Measurements from ENCODE around the gene CACNA2D1.

The CACNA2D1 gene

DNA sequence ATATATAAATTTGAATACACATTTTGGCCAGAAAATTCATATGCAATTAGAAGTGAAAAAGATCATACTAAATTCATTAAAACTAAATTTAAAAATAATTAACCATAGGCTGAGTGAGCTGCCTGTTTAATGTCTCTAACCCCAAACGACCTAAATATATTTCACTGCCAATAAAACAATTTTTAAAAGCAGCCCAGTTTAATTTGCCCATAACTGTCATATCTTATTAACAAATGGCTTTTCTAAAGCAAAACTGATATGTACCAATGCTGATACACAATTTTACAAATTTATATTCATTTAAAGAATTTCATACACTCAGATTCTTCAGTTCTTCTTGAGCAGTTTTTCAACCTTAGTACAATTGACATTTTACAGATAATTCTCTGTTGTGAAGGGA lies 99.9 kb downstream of the CACNA2D1 start:
- DNase-seq (ENCODE audit: low spot score), result no peak

DNA sequence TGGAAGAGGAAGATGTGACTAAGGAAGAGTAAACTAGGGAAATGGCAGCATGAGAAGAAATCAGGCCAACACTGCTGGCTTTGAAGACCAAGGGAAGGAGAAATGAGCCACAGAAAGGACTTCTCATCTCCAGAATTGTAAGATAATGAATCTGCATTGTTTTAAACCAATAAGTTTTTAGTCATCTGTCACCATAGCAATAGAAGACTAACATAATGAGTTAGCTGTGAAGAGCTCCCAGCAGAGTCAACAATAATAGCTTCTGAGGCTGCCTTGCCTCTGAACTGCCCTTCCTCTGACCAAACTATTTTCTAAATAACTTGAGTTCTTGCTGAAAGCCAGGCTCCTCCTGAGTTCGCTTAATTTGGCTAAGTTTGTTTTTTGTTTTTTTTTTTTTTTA lies 103.6 kb downstream of the CACNA2D1 start:
- DNase-seq (ENCODE audit: low spot score), result no peak

DNA sequence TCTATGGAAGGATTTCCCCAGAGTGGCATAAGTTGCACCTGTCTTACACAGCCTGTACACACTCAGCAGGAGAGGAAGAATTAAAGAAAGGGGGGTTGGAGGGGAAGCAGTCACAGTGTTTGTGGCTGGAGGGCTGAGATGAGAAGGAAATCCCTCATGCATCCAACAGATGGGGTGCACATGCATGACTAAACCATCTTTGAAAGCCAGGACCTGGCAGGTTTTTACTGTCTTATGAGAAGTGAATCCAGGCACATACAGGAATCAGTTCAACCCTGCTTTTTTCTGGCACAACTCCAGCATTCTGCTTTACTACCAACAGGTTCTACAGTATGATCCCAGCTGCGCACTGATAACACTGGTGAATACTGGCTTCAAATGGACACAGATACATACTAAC lies 107.7 kb downstream of the CACNA2D1 start:
- DNase-seq (ENCODE audit: low spot score), result no peak

DNA sequence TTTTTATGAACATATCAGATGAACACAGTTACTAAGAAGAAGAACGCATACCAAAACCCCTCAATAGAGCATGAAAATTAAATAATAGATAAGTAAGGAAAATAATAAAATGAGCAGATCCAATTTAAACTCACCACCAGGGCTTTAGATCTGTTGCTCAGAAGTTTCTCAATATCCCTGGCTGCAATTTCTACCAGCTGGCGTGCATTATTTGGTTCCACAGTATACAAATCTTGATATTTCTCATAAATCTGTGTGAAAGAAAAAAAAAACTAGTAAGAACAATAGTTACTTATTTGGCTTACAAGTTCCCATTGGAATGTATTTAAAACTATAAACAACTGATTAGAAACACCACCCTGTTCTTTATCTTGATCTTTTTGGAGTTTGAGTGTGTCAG lies 108.6 kb downstream of the CACNA2D1 start:
- no peak for DNase-seq (ENCODE audit: low spot score)

DNA sequence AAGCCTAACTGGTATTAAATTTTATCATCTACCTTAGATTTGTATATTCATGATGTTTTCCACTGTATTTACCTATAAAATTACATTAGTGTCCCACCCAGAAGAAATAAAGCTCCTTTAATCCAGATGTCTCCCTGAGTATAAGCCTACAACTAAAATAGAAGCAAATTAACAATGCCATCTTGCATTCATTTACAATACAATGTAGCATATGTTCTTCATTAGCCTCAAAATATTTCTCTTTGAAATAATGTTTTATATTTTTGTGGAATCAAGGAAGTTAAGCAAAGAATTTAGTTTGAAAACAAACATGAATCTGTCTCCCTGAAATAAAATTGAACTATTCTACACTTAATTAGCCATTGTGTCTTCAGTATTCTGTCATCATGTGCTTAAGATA lies 112.3 kb downstream of the CACNA2D1 start:
- DNase-seq (ENCODE audit: low spot score), result no peak

DNA sequence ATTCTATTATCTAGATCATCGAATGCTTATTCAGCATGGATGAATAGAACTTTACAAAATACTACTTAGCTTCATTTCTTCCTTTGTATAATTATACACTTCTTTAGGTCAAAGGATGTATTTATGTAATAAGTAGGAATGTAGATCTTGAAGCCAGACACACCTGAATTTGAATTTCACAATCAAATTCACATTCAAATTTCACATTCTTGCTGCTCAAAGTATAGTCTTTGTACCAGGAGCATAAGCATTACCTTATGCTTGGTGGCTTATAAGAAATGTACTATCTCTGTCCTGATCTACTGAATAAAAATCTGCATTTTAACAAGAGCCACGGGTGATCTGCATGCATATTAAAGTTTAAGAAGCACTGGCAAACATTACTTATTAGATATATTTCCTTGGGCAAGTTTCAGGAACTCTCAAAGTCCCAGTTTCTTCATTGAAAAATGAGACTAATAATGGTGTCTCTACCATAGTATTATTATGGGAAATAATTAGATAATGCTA lies 112.8 kb downstream of the CACNA2D1 start:
- DNase-seq (ENCODE audit: low spot score), result no peak

DNA sequence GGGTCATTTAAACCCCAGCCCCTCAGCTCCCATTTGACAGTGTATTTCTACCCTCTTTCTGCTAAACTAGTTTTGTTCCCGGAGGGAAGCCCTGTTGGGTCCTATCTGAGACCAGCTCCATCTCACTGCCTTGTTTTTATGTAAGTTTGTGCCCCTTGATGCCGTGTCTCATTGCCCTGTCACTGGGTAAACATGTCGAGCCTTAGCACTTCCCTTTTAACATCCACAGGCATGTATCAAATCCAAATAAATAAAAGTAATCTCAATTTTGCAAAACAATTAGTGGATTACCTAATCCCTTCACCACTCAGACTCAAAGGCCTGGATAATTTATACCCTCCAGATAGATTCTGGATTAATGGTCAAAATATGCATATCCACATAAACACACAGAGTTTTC lies 115.7 kb downstream of the CACNA2D1 start:
- DNase-seq (ENCODE audit: low spot score), result no peak

DNA sequence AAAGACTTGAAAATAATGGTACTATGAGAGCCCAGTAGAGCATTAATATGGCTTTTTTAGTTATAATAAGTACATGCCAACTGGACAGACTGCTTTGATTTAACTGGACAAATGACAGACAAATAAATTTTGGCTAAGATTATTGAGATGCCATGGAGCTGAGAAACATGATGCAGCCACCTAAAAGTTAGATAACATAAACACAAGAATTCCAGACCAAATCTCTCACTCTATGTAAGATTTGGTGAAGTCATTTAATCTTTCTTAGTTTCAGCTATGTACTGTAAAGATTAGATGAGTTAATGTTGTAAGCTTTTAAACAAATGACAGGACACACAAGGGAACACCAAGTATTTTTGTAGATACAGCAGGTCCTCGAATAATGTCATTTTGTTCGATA lies 118.2 kb downstream of the CACNA2D1 start:
- DNase-seq (ENCODE audit: low spot score), result no peak

DNA sequence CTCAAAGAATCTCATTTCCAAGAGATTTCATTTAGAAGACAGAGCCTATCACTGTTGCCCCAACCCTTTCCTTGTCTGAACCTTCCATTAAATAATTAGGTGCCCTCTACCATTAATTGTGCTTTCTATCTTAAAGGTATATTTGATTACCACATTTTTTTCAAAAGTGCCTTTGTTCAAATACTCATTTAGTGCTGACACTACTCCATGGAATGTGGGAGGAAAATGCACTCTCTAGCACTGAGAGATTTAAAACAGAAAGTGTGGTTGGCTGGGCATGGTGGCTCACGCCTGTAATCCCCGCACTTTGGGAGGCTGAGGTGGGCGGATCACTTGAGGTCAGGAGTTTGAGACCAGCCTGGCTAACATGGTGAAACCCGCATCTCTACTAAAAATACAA lies 119.8 kb downstream of the CACNA2D1 start:
- DNase-seq (ENCODE audit: low spot score), result no peak

DNA sequence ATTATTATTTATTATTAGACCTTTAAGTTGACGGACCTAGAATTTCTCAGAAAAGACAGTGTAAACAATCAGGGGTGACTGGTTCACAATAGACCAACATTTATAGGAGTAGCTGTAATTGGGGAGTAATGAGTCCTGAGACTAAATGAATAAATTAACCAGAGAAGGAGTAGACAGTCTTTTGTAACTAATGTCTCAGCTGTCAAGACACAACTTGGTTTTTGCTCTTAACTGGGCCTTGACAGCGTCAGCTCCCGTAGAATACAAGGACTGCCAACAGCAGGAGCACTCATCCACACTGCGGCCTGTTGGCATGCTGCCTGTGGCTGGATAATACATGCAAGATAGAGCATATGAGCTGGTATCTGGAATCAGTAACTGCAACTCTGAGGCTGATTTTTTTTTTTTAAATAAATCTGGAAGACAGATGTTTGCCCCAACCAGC lies 123.9 kb downstream of the CACNA2D1 start:
- DNase-seq (ENCODE audit: low spot score), result no peak

DNA sequence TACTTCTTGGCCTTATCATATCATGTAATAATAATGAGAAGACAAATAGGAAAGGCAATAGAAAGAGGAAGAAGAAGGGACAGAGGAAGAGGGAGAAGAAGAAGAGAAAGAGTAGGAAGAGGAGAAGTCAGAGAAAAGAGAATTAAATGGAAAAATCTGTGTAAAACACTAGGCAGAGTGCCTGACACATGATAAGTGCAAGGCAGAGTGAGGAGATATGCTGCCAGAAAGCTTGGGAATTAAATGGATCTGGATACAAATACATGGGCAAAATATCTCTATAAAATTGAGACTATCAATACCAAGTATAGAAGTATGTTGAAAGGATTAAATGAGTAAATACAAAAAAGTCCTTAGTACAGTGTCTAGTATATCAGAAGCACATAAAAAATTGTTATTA lies 124.8 kb downstream of the CACNA2D1 start:
- DNase-seq (ENCODE audit: low spot score), result no peak

DNA sequence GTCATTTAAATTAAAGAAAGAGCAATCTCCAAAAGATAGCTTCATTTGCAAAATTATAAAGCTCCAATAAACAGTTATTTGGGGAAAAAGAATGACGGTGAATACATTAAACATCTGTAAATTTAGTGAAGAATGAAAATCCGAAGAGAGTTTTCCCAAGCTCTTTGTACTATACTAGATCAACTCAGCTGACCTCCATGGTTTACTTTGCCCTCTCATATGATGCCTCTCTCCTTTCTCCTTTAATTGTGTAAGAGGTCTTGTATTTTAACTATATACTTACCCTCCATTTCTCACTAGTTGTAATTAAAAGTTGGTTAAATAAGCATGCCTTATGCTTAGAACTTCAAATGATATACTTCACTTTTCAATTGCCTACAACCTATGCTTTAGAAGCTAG lies 125.8 kb downstream of the CACNA2D1 start:
- no peak for DNase-seq (ENCODE audit: low spot score)

DNA sequence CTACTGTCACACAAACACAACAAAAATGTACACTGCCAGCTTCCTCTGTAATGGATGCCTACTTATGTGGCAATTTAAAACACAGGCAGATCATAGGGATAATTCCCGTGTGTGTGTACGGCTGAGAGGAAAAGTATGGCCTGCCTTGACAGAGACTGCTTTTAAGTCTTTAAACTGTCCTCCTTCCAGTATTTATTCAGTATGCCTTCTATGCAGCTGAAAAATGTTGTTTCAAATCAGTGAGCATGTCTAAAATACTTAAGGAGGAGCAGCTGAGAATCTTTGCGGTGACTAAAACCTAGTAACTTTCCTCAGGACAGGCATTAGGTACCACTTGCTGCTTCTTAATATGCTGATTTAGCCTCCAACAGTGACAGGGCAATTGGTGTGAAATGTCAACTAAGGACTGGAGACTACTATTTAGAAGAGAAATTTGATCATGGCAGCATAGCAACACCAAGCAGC lies 126.3 kb downstream of the CACNA2D1 start:
- DNase-seq (ENCODE audit: low spot score), result no peak

DNA sequence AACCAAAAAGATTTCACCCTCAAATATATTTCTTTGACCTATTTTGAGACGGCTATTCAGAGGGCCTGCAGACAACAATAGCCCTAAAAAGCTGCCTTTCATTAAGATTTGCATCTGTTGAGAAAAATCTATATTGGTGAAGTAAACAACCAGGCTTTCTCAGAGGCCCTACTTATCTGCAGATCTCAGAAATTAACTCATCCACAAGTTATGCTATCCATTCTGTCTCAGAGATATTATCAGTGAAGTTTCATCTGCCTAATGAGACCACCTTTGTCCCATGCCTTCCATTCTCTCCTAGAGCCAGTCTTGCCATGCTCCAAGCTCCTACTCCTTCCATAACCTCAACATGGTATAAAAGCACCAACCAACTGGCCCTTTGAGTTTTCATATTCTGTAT lies 130.3 kb downstream of the CACNA2D1 start:
- no peak for DNase-seq (ENCODE audit: low spot score)

DNA sequence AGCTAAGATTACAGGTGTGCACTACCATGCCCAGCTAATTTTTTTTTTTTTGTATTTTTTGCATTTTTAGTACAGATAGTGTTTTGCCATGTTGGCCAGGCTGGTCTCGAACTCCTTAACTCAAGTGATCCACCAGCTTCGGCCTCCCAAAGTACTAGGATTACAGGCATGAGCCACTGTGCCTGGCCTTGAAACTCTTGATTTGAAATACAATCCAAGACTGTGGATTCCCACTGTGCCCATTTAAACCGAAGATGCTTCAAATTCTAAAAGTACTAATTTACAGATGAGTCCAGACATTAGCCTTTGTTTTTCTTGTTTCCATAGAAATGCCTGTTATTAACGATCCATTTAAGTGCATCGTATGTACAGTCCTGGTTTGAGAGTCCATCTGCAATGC lies 130.9 kb downstream of the CACNA2D1 start:
- no peak for DNase-seq (ENCODE audit: low spot score)

DNA sequence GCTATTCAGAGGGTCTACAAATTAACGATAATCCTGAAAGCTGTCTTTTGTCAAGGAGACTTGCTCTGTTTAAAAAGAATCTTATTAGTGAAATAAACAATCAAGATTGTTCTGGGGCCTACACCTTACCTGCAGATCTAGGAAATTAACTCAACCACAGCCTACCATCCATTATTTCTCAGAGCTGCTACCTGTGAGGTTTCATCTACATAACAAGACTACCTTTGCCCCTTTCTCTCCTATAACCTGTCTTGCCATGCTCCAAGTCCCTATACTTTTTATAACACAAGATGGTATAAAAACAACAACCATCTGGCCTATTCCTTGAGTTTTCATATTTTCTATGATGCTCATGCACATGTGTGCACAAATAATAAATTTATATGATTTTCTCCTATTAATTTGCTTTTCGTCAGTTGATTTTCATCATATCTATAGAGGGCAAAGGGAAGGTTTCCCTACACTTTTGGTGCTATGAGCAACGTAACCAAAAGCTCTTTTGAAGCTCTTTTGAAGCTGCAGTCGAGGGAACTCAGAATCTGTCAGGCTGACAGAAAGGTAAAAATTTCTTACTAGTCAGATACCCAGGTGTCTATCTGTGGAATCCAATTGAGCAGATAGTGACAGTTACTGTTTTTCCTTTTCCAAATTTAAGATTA lies 138.1 kb downstream of the CACNA2D1 start:
- DNase-seq (ENCODE audit: low spot score), result no peak

DNA sequence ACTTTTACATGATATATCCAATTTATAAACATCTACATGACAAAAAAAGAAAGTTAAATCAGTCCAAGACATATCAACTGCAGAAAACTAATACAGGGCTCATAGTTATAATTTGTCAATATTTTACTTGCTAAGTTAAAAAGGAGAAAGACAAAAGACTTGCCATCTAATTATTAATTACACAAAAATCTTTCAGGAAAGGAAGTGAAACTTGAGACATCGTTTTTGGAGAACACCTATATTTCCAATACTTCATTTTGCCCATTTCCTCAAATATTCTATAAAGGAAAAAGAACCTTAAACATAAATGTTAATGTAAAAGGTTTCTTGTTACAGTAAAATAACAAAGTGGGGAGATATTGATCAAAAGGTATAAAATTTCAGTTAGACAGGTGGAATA lies 148.7 kb downstream of the CACNA2D1 start:
- no peak for DNase-seq (ENCODE audit: low spot score)

DNA sequence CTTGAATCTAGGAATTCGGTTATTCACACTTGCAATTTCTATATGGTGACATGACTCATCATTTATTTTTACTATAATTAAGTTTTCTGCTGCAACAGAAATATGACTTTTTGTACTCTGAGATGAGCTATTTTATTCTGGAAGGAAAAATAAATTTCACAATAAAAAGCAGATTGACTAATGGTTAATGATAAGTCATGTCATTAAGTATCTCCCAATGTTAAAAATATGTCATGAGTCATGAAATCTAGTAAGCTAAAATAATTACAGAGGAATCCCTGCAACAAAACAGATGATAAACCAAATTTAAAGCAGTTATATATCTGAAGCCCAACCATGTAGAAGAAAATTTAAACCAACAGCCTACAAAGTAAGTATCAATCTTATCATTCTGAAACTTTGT lies 149.2 kb downstream of the CACNA2D1 start:
- DNase-seq (ENCODE audit: low spot score), result no peak

DNA sequence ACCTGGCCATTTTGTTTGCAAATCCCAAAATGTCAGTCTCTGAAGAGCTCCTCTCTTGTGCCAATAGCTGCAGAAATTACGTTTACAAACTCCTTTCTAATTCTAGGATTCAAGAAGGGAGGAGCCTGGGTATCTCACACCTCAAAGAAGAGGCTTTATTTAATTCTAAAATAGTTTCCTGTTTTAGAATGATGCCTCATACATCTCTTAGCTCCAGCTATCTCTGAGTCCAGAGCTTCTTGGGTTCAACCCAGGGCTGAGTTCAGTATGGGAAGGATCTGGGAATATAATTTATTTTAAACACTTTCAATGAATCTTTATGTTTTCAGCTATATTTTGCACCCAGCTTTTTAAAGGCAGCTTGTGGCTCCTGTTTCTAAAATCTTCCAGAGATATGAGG lies 150.1 kb downstream of the CACNA2D1 start:
- no peak for DNase-seq (ENCODE audit: low spot score)

DNA sequence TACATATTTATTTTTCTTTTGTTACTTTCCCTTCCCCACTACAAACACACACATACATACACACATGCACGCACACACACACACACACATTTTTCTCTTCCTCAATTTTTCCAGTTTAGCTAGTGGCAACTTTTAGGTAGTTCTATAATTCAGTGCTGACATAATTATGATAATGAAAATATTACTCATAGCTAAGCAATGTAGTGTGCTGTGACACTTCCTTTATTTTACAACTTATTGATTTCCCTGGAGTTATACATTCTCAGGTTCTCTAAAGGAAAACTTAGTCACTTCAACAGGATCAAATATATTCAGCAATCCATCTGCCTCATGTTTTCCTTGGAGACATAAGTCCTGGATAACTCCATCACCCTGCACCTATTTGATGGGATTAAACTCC lies 151.6 kb downstream of the CACNA2D1 start:
- DNase-seq (ENCODE audit: low spot score), result no peak

DNA sequence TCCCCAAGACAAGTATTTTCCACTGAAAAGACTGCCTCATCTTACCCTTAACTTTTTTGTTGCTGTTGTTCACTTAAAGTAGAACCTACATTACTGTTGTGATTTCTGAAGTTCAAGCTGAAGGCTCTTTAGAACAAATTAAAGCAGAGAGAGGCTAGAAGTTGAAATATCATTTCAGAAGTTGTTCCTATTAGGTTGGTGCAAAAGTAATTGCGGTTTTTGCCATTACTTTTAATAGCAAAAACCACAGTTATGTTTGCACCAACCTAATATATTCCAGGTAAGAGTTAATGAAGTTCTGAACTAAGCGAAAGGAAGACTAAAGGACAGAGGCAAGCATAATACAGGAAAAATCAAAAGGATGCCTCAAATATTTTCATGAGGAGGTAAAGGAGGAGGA lies 153.7 kb downstream of the CACNA2D1 start:
- no peak for DNase-seq (ENCODE audit: low spot score)

DNA sequence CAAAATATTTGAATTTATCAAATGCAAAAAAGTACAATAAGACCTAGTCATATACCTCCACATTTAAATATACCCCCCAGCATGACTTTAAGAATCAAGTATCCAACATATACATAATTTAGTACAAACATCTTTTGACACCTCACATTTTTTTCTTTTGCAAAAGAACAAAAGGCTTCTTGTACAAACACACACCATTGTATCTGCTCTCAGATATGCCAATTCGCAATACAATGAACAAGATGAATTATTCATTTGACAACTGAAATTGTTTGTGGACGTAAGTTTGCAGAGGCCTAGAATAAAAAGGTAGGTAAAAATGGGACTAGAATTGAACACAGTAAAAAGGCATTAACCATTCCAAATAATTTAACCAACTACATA lies 154.4 kb downstream of the CACNA2D1 start:
- DNase-seq (ENCODE audit: low spot score), result no peak

DNA sequence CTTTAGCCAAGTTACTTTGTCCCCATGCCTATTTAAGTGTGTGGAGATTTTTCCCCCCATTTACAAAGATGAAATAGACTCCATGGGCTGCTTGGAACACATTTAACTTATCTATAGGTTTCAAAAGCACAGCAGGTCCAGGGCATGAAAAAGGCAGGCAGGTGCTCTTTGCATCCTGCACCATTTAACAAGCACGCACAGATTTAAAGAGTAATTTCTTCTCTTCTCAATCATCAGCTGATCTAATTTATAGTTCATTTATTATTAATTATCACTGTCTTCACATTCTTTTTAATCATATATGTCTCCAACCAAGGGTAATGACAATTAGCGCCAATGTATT lies 156.8 kb downstream of the CACNA2D1 start:
- DNase-seq (ENCODE audit: low spot score), result no peak

DNA sequence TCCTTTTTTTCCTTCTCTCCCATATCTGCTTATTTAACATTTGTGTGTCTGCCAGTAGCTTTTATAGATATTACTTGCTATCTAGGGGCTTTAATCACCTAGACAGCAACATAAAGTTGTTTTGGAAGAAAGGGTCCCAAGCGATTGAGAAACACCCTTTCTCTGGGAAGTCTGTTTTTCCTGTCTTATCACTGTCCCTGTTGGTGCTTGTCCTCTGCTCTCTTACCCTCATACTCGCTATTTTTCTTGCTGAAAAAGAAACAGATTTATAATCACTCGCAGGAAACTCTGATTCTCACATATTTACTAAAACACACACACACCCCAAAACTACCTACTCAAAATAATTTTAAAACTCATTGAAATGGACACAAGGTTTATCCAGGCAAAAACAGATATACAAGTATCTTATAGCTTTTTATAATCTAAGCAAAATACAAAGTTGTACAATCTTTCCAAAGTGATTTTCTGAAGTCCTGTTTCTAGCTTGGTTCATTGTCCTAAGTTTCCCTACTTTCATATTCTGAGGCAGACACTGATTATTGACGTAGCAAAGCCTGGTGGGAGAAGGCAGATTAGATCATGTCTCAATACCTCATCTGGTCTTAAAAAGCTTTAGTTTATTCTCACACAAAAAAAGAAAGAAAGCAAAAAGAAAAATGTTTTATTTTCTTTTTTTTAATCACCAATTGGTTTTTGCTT lies 157.3 kb downstream of the CACNA2D1 start:
- no peak for DNase-seq (ENCODE audit: low spot score)

Data from CD4-positive, alpha-beta T cell treated with Interleukin-6 at 100 ng/mL for 8 hours (primary cell).